Muscle layer of duodenum (tissue), 2 donors: ENCODE data around the gene KMT2E.

Experiments
- H3K27ac ChIP-seq: one replicate; pipeline ENCODE4 v1.7.0; 2013; ENCODE audit warnings: mild to moderate bottlenecking, low read length
- H3K27me3 ChIP-seq: one replicate; pipeline ENCODE4 v1.7.0; 2013; ENCODE audit warnings: low read depth, mild to moderate bottlenecking, control low read depth, low read length
- H3K36me3 ChIP-seq, 2 donors: one replicate each; pipeline ENCODE4 v1.7.0; 2013; ENCODE audit warnings: low read length in 2 of 2, control low read depth in 1 of 2, mild to moderate bottlenecking in 1 of 2; ENCODE audit not compliant: insufficient read depth in 2 of 2, control insufficient read depth in 1 of 2
- H3K4me1 ChIP-seq, 2 donors: one replicate each; pipeline ENCODE4 v1.7.0; 2013; ENCODE audit warnings: low read length in 2 of 2, mild to moderate bottlenecking in 2 of 2, control low read depth in 1 of 2, moderate library complexity in 1 of 2; ENCODE audit not compliant: insufficient read depth in 2 of 2, control insufficient read depth in 1 of 2
- H3K4me3 ChIP-seq, 2 donors: one replicate each; pipeline ENCODE4 v1.7.0; 2013; ENCODE audit warnings: low read length in 2 of 2, low read depth in 1 of 2, mild to moderate bottlenecking in 1 of 2
- H3K9me3 ChIP-seq, 2 donors: one replicate each; pipeline ENCODE4 v1.7.0; 2013; ENCODE audit warnings: low read length in 2 of 2, control low read depth in 1 of 2, mild to moderate bottlenecking in 1 of 2; ENCODE audit not compliant: control insufficient read depth in 1 of 2
- donor health status: healthy.

The KMT2E gene

DNA sequence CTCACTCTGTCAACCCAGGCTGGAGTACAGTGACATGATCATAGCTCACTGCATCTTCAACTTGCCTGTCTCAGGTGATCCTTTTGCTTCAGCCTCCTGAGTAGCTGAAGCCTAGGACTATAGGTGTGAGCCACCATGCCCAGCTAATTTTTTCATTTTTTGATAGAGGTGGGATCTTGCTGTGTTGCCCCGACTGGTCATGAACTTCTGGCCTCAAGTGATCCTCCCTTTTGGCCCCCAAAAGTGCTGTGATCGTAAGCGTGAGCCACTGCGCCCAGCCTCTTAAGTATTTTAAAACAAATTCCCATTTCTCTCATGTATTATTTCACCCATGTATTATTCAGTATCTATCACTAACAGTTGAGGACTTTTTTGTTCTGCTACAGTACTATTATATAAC, 43.5 kb downstream of the KMT2E start:
- H3K4me1 ChIP-seq = peaks cover 6 to 49% of the 10 kb centered on the region in 2 donors
- H3K4me3 ChIP-seq = no peak overlapping the region
- H3K9me3 ChIP-seq = no peaks in the 10 kb centered on the region
- peaks cover 0 to 6% of the 10 kb centered on the region in 2 donors for H3K36me3 ChIP-seq
- H3K27ac ChIP-seq = no peak overlapping the region
- no peaks in the 10 kb centered on the region for H3K27me3 ChIP-seq

DNA sequence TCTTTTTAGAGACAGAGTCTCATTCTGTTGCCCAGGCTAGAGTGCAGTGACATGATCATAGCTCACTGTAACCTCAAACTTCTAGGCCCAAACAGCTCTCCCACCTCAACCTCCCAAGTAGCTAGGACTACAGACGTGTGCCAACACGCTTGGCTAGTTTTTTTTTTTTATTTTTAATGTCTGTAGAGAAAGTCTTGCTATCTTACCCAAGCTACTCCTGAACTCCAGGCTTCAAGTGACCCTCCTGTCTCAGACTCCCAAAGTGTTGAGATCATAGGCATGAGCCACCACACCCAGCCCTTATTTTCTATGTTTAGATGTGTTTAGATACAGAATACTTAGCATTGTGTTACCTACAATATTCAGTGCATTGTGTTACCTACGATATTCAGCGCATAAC, 46.4 kb downstream of the KMT2E start:
- H3K4me1 ChIP-seq = peaks cover 6 to 50% of the 10 kb centered on the region in 2 donors
- no peaks in the 10 kb centered on the region for H3K27me3 ChIP-seq
- no peaks in the 10 kb centered on the region for H3K9me3 ChIP-seq
- H3K27ac ChIP-seq = no peak overlapping the region
- H3K36me3 ChIP-seq = peaks cover 8 to 15% of the 10 kb centered on the region in 2 donors
- no peak overlapping the region for H3K4me3 ChIP-seq

DNA sequence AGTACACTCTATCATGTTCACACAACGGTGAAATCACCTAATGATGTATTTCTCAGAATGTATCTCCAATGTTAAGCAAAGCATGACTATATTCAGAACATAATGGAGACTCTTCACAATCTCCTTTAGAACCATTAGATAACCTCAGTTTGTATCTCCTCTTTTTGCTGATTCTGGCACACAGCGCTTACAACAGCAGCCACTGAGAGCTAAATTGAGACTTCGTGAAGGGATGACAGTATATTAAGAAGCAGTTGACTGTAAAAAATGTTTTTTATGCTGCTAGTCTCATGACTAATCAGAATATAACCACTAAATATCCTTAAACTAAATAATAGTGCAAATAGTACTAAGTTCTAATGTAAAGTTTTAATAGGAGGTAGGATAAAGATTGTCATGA, 46.9 kb downstream of the KMT2E start:
- no peaks in the 10 kb centered on the region for H3K27me3 ChIP-seq
- H3K36me3 ChIP-seq = peaks cover 8 to 15% of the 10 kb centered on the region in 2 donors
- H3K9me3 ChIP-seq = no peaks in the 10 kb centered on the region
- no peak overlapping the region for H3K4me3 ChIP-seq
- H3K4me1 ChIP-seq = peaks cover 6 to 46% of the 10 kb centered on the region in 2 donors
- no peak overlapping the region for H3K27ac ChIP-seq

GRCh38 chr7:105065104-105065503, 51.1 kb downstream of the KMT2E start:
- Histone ChIP-seq H3K9me3 (no peaks in the 10 kb centered on the region), H3K36me3 (peaks cover 27 to 43% of the 10 kb centered on the region in 2 donors), H3K27ac (no peak overlapping the region), H3K4me3 (no peak overlapping the region), H3K27me3 (no peaks in the 10 kb centered on the region), H3K4me1 (peaks cover 0 to 21% of the 10 kb centered on the region in 2 donors)

DNA sequence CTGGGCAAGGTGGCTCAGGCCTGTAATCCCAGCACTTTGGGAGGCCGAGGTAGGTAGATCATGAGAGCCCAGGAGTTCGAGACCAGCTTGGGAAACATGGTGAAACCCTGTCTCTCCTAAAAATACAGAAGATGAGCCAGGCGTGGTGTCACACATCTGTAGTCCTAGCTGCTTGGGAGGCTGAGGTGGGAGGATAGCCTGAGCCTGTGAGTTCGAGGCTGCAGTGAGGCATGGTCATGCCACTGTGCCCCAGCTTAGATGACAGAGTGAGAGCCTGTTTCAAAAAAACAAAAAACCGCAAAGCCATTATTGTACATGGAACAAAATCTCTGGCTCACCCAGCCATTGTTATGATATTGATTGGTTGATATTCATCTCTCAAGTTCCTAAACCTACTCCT, 53.7 kb downstream of the KMT2E start:
- Histone ChIP-seq H3K9me3 (no peaks in the 10 kb centered on the region), H3K36me3 (peaks cover 33 to 40% of the 10 kb centered on the region in 2 donors), H3K4me3 (no peak overlapping the region), H3K27me3 (no peaks in the 10 kb centered on the region), H3K27ac (no peak overlapping the region), H3K4me1 (peaks cover 0 to 6% of the 10 kb centered on the region in 2 donors)

- Histone ChIP-seq H3K9me3 (no peaks in the 10 kb centered on the region), H3K27ac (no peak overlapping the region), H3K4me3 (no peak overlapping the region), H3K27me3 (no peaks in the 10 kb centered on the region), H3K4me1 (peaks cover 0 to 6% of the 10 kb centered on the region in 2 donors), H3K36me3 (peaks cover 25 to 36% of the 10 kb centered on the region in 2 donors)
Measured at GRCh38 chr7:105068886-105069285, 54.9 kb downstream of the KMT2E start.

- no peak overlapping the region for H3K4me3 ChIP-seq
- no peak overlapping the region for H3K27ac ChIP-seq
- H3K27me3 ChIP-seq = no peaks in the 10 kb centered on the region
- no peaks in the 10 kb centered on the region for H3K9me3 ChIP-seq
- peaks cover 44 to 60% of the 10 kb centered on the region in 2 donors for H3K36me3 ChIP-seq
- H3K4me1 ChIP-seq = no peaks in the 10 kb centered on the region
Measured at GRCh38 chr7:105073143-105073542, 59.1 kb downstream of the KMT2E start.

GRCh38 chr7:105079348-105079747, 65.3 kb downstream of the KMT2E start:
- no peaks in the 10 kb centered on the region for H3K4me1 ChIP-seq
- H3K27ac ChIP-seq = no peak overlapping the region
- H3K36me3 ChIP-seq = peaks cover 52 to 70% of the 10 kb centered on the region in 2 donors
- no peak overlapping the region for H3K4me3 ChIP-seq
- no peaks in the 10 kb centered on the region for H3K9me3 ChIP-seq
- no peaks in the 10 kb centered on the region for H3K27me3 ChIP-seq

- Histone ChIP-seq H3K4me3 (no peak overlapping the region), H3K4me1 (no peaks in the 10 kb centered on the region), H3K27ac (no peak overlapping the region), H3K36me3 (peaks cover 15 to 37% of the 10 kb centered on the region in 2 donors), H3K9me3 (no peaks in the 10 kb centered on the region), H3K27me3 (no peaks in the 10 kb centered on the region)
Measured at GRCh38 chr7:105084581-105084980, 70.6 kb downstream of the KMT2E start.

- Histone ChIP-seq H3K27me3 (no peaks in the 10 kb centered on the region), H3K36me3 (peaks cover 30 to 33% of the 10 kb centered on the region in 2 donors), H3K9me3 (no peaks in the 10 kb centered on the region)
Measured at GRCh38 chr7:105086850-105087249, 72.8 kb downstream of the KMT2E start.

DNA sequence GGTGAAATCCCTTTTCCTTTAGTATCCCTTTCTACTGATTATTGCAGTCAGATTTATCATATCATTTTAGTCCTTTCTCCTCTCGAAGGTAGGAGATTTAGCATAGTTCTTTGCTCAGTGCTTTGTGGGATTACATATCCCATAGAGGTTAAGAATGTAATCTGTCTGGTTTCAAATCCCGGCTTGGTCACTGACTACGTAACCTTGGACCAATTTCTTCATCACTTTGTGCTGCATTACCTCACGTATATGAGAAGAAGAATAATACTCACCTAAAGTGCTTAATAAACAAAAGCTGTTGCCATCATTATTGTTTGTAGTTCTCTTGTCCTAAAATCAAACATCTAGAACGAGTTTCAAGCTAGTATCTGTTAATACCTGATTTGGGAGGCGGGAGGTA, 74.0 kb downstream of the KMT2E start:
- no peaks in the 10 kb centered on the region for H3K9me3 ChIP-seq
- H3K4me1 ChIP-seq = no peaks in the 10 kb centered on the region
- H3K27me3 ChIP-seq = no peaks in the 10 kb centered on the region
- H3K4me3 ChIP-seq = no peak overlapping the region
- peaks cover 30 to 39% of the 10 kb centered on the region in 2 donors for H3K36me3 ChIP-seq
- no peak overlapping the region for H3K27ac ChIP-seq

More at GRCh38 chr7:105086850-105087249, 72.8 kb downstream of the KMT2E start:
- no peak overlapping the region for H3K4me3 ChIP-seq
- H3K27ac ChIP-seq = no peak overlapping the region
- no peaks in the 10 kb centered on the region for H3K4me1 ChIP-seq

DNA sequence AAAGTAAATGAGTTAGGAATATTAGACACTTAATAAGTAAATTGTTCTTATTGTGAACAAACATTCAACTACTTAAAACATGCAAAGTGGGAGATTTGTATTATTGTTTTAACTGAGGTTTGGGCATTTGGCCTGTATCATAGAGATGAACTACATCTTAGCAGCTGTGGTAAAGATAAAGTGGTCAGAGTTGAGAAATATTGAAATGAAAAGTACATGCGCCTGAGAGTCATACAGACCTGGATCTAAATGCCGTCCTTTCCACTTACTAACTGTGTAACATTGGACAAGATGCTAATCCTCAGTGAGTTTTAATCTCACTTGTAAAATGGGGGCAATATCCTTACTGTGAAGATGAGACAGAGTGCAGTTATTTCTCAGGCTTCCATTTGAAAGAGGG, 74.5 kb downstream of the KMT2E start:
- Histone ChIP-seq H3K36me3 (peaks cover 30 to 35% of the 10 kb centered on the region in 2 donors), H3K27ac (no peak overlapping the region)

More for the DNA sequence above, 74.5 kb downstream of the KMT2E start:
- H3K9me3 ChIP-seq = no peaks in the 10 kb centered on the region
- no peaks in the 10 kb centered on the region for H3K27me3 ChIP-seq
- no peak overlapping the region for H3K4me3 ChIP-seq
- no peaks in the 10 kb centered on the region for H3K4me1 ChIP-seq
